GM18502 (cell line): ENCODE data around the gene AFF1.
A peak's percentile ranks its signal among the peaks of the same experiment; 100 is the strongest.
"Not testable (repeated sequence)": the region's sequence is repeated elsewhere in the genome, so short reads cannot be mapped to it uniquely, and the experiment has no call there.

Source experiments
- ATAC-seq: cut with Tn5 transposase; IDR thresholded peaks from one replicate; pipeline ENCODE4 v1.9.1; 2021; ENCODE audit warnings: mild to moderate bottlenecking; ENCODE audit not compliant: unreplicated experiment, poor library complexity

AFF1 gene

GRCh38 chr4:87050596-87050995, 115.8 kb downstream of the AFF1 start:
- ATAC-seq: peak; percentile 12

- peak; percentile 41 for ATAC-seq
Measured at GRCh38 chr4:87051121-87051713, 116.4 kb downstream of the AFF1 start.

GRCh38 chr4:87052615-87053014, 117.8 kb downstream of the AFF1 start:
- no peak for ATAC-seq

GRCh38 chr4:87053176-87053658, 118.4 kb downstream of the AFF1 start:
- no peak for ATAC-seq

GRCh38 chr4:87053802-87054767, 119.3 kb downstream of the AFF1 start:
- no peak for ATAC-seq

- ATAC-seq: no peak
Measured at GRCh38 chr4:87054900-87055299, 120.1 kb downstream of the AFF1 start.

- no peak for ATAC-seq
Measured at GRCh38 chr4:87055311-87055710, 120.5 kb downstream of the AFF1 start.

GRCh38 chr4:87056881-87057280, 122.1 kb downstream of the AFF1 start:
- ATAC-seq: no peak

- ATAC-seq: no peak
Measured at GRCh38 chr4:87057835-87058355, 123.1 kb downstream of the AFF1 start.

GRCh38 chr4:87058356-87059073, 123.7 kb downstream of the AFF1 start:
- peak; percentile 48 for ATAC-seq

GRCh38 chr4:87060957-87061356, 126.1 kb downstream of the AFF1 start:
- ATAC-seq: no peak

- ATAC-seq: no peak
Measured at GRCh38 chr4:87065021-87065420, 130.2 kb downstream of the AFF1 start.

- no peak for ATAC-seq
Measured at GRCh38 chr4:87066403-87067123, 131.8 kb downstream of the AFF1 start.

GRCh38 chr4:87067124-87067885, 132.5 kb downstream of the AFF1 start:
- ATAC-seq: no peak

GRCh38 chr4:87068583-87069021, 133.8 kb downstream of the AFF1 start:
- ATAC-seq: peak; percentile 30

- no peak for ATAC-seq
Measured at GRCh38 chr4:87069037-87069742, 134.4 kb downstream of the AFF1 start.

GRCh38 chr4:87071401-87071800, 136.6 kb downstream of the AFF1 start:
- no peak for ATAC-seq

- not testable (repeated sequence) for ATAC-seq
Measured at GRCh38 chr4:87072545-87072944, 137.7 kb downstream of the AFF1 start.
